KOPT-K1 (cell line): Measurements from ENCODE around the gene MAP2K3.
"Not testable (repeated sequence)": the region's sequence is repeated elsewhere in the genome, so short reads cannot be mapped to it uniquely, and the experiment has no call there.

Experiments used
- H3K27ac ChIP-seq: fragments of 200-600 bp; sonication (generic); 2 replicates; pipeline ENCODE4 v1.5.1; 2016; ENCODE audit warnings: antibody characterized with exemption, mild to moderate bottlenecking, low read depth, low read length; ENCODE audit not compliant: poor library complexity, severe bottlenecking
- H3K36me3 ChIP-seq: fragments of 200-600 bp; sonication (generic); 2 replicates; pipeline ENCODE4 v1.5.1; 2017; ENCODE audit warnings: antibody characterized with exemption, mild to moderate bottlenecking, low read length, moderate library complexity; ENCODE audit not compliant: insufficient read depth
- H3K9me3 ChIP-seq: fragments of 200-600 bp; sonication (generic); 2 replicates; pipeline ENCODE4 v1.5.1; 2017; ENCODE audit warnings: antibody characterized with exemption, low read length, mild to moderate bottlenecking; ENCODE audit not compliant: insufficient read depth, poor library complexity, severe bottlenecking

The MAP2K3 gene

DNA sequence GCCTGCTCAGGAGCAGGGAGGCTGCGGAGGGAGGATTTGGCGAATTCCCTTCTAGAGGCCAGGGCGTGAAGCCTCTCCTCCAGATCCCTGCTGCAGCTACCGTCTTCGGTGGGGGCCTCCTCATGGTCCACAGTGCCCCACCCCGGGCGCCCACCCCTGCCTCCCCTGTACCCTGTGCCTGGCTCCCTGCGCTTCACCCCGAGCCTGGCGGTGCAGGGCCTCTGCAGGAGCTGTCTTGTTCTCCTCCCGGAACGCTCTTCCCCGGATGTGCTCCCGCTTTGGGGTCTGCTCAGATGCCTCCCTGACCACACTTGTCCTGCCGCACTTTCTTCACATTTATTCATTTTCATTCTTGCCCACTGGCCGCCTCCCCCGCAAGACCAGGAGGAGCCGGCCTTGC lies 33.3 kb downstream of the MAP2K3 start:
- not testable (repeated sequence) for H3K27ac ChIP-seq, H3K36me3 ChIP-seq, H3K9me3 ChIP-seq

GRCh38 chr17:21318439-21318838 lies 33.9 kb downstream of the MAP2K3 start:
- H3K36me3 ChIP-seq: no peaks in the 10 kb centered on the region; the same call in 1 of the 2 replicates
- H3K9me3 ChIP-seq: no peaks in the 10 kb centered on the region
- H3K27ac ChIP-seq: no peak overlapping the region

- not testable (repeated sequence) for H3K9me3 ChIP-seq, H3K36me3 ChIP-seq, H3K27ac ChIP-seq
Observed at GRCh38 chr17:21318856-21319255, 34.3 kb downstream of the MAP2K3 start.

- not testable (repeated sequence) for H3K36me3 ChIP-seq, H3K9me3 ChIP-seq, H3K27ac ChIP-seq
Observed at GRCh38 chr17:21319256-21319655, 34.7 kb downstream of the MAP2K3 start.

DNA sequence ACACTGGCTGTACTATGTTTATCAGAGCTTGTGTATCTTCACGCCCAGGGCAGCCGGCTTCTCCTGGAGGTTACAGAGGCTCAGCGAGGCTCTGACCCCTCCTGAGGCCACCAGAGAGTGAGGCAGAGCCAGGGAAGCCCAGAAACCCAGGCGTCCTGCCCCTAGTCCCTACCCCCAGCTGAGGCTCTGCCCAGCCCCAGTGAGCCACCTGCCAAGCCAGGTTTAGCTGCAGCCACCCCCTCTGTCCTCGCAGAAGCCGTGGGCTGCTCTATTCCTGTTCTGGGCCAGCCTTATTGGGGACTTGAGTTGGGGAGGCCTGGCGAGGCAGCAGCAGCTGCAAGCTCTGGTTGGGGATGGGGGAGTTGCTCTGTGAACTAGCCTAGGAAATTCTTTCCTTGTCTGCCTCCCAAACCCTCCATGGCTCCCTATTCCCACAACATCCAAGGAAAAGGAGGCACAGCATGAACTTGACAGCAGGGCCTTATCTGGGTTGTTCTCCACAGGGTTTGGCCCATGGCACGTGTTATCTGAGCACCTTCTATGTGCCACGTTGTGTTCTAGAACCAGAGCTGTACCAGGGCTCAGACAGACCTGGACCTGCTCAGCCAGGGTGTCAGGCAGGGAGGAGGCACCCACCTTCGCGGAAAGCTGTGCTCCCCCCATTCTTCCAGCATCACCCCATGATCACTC lies 35.3 kb downstream of the MAP2K3 start:
- H3K27ac ChIP-seq, H3K9me3 ChIP-seq, H3K36me3 ChIP-seq: not testable (repeated sequence)

DNA sequence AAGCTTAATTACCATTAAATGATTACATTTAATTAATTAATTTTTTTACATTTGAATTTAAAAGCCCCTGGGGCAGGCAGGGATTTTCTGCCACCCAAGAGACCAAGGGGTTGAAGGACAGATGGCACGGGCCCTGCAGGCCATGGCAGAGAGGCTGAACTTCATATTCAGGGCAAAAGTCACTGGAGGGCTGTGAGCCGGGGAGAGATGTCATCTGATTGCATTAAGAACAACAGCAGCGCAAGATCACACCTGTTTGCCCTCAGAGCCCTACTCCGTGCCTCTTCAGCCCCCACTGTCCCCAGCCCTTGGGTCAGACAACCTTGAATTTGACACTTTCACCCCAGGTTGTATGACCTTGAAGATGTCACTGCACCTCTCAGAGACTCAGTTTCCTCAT lies 35.9 kb downstream of the MAP2K3 start:
- not testable (repeated sequence) for H3K36me3 ChIP-seq, H3K27ac ChIP-seq

GRCh38 chr17:21321061-21321460 lies 36.5 kb downstream of the MAP2K3 start:
- not testable (repeated sequence) for H3K27ac ChIP-seq, H3K36me3 ChIP-seq, H3K9me3 ChIP-seq

More for the DNA sequence above, 35.9 kb downstream of the MAP2K3 start:
- not testable (repeated sequence) for H3K9me3 ChIP-seq

DNA sequence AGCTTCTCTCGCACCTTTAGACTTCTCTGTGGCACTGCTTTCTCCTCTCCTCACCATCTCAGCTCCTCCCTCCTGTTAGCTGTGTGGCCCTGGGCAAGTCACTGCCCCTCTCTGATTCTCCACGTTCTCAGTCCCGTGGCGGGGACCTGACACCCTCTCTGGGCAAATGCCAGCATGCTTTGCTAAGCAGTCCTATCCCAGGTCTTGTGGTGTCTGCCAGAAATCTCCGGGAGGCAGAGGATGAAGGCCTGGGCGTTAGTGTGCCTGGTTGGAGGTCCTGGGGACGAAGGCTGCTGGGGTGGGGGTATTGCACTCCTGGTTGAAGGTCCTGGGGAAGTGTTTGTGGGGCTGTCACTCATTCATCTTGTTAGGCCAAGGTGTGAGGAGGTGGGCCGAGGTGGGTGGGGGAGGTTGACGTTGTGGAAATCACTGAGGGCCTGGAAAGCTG lies 37.3 kb downstream of the MAP2K3 start:
- H3K27ac ChIP-seq, H3K36me3 ChIP-seq, H3K9me3 ChIP-seq: not testable (repeated sequence)

DNA sequence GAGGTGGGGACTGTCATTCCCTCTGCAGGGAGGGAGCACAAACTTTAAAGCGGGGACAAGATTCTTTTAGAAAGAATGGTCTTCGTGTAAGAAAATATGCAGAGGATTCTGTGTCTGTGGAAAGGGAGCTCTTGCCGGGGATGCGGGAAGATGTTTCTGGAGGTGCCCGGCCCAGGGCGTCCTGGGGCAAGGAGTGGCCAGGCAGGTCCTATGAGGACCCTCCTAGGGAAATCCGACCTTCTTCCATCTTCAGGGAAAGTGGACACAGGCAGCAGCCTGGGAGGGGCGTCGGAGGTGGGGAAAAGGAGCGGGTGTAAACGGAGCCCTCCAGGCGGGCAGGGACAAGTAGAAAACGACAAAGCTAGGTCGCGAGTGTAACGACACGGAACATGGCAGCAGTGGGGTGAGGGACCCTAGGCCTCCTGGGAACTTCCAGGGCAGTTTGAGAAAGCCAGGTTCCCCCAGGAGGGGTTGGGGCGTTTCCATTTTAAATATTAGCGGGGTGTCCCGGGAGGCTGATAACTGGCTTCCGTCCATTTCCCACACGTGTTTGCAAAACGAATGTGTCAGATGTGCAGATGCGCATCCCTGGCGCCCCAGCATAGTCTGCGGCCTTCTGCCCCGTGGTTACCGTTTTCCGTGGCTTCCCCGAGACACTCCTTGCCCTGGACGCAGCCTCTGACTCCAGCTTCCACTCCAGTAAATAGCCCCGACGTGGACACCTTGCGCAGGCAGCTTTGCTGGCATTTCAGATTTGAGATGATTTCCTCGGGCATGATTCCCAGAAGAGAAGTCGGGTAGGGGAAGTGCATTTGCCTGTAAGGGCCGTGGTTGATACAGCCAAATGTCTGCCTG lies 39.0 kb downstream of the MAP2K3 start:
- not testable (repeated sequence) for H3K27ac ChIP-seq, H3K9me3 ChIP-seq, H3K36me3 ChIP-seq

DNA sequence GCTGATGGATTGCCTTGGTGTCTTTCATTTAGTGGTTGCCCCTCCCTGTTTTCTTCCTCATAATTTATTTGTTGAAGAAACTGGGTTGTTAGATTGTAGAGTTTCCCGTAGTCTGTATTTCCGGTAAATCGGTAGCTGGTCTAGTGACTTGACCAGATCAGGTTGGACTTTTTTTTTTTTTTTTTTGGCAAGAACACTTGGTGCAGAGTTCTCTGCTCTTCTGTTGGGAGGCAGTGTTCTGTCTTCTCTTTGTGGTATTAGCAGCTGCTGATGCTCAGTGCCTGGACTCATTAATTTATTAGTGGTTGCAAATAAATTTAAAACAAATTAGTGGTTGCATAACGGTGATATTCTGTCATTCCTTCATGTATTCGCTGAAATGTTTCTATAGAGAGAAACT lies 40.2 kb downstream of the MAP2K3 start:
- not testable (repeated sequence) for H3K36me3 ChIP-seq, H3K9me3 ChIP-seq, H3K27ac ChIP-seq

DNA sequence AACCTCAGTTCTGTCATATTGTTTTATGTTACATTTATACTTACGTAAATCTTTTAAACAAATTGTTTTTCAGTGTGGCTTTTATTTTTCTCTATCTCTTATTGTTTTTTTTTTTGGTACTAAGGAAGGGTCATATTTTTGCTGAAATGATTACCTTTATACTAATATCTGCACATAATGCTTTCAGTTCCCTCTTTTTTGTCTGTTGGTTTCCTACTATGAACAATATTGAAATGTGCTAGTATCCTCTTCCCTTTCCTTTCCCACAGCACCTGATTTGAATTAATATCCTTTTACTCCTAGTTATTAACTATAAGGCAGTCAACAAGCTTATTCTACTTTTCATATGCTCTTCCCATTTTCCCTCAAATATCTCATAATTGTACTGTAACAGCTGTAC lies 43.4 kb downstream of the MAP2K3 start:
- not testable (repeated sequence) for H3K27ac ChIP-seq, H3K9me3 ChIP-seq, H3K36me3 ChIP-seq

DNA sequence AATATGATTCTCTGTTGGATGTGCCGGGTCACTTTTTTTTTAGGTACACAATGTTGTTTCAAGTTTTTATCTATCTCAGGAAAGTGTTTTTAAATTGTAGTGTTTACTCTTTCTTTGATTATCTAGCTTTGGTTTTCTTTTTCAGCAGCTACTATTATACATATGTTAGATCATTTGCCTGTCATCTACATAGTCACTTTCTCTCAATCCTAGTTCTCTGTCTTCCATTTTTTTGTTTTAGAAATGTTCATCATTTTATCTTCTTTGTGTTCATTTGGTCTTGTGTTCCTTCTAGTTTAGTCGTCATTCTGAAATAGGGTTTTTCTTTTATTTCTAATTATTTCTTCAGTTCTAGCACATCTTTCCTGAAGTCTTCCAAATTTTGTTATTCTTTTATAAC lies 44.3 kb downstream of the MAP2K3 start:
- not testable (repeated sequence) for H3K36me3 ChIP-seq, H3K9me3 ChIP-seq, H3K27ac ChIP-seq

DNA sequence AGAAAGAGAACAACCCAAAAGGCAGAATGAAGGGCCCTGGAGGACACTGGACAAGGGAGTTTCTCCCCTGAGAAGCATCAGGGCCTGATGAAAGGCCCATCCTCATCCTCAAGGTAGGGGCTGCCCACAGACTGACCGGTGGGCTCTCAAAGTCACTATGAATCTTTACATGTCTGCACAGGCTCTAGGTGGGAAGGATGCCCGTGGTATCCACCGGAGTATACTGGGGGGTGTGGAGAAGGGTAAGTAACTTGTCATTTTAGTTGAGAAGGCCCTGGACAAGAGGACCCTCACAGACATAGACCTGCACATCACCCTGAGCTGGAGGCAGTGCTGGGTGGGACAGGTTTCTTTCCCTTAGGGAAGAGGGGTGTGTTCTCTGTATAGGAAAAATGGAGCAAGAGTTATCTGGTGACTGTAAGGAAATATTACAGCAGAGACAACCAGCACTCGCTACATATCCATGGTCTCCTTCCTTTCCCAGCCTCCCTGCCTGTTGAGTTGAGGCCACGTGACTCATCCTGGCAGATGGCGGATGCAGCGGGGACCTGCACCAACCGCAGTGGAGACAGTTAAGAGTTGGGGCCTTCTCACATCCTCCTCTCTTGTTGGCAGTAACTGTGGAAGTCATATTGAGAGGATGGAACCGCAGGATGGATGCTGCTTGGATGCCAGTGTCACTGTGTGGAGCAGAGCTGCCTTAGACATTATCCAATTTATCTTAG lies 46.1 kb downstream of the MAP2K3 start:
- H3K36me3 ChIP-seq: no peaks in the 10 kb centered on the region

DNA sequence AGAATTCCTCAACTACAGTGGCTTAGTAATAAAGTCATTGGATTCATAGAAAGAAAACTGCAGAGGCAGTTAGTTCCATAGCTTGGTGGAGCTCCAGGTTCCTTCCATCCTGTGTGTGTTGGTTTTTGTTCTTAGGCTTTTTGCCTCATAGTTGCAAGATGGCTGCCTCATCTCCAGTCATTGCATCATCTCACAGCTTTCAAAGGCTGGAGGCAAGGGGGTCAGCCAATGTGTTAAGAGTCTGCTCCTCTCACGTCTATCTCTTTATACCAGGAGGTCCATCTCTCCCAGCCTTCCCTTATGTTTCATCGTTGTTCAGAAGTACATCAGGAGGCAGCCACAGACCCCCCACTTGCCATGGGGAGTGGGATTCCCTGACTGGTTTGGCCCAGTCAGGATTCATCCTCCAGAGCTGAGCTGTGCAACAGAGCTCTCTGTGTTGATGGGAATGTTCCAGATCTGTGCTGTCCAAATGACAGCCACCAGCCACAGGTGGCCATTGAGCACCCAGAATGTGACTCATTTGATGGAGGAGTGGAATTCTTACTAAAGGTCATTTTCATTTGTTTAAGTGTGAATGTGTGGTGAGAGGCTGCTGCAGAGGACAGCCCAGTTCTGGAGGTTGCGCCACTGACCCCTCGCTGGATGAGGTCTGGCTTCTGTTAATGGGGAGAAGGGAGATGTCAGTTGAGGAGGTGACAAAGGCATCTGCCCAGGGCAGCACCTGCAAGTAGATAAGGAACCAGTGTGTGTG lies 52.2 kb downstream of the MAP2K3 start:
- not testable (repeated sequence) for H3K27ac ChIP-seq, H3K9me3 ChIP-seq

More for the DNA sequence above, 46.1 kb downstream of the MAP2K3 start:
- H3K9me3 ChIP-seq: no peaks in the 10 kb centered on the region
- H3K27ac ChIP-seq: no peak overlapping the region

More for the DNA sequence above, 52.2 kb downstream of the MAP2K3 start:
- not testable (repeated sequence) for H3K36me3 ChIP-seq
